Measurements from ENCODE around the gene TRIM34.

DNA sequence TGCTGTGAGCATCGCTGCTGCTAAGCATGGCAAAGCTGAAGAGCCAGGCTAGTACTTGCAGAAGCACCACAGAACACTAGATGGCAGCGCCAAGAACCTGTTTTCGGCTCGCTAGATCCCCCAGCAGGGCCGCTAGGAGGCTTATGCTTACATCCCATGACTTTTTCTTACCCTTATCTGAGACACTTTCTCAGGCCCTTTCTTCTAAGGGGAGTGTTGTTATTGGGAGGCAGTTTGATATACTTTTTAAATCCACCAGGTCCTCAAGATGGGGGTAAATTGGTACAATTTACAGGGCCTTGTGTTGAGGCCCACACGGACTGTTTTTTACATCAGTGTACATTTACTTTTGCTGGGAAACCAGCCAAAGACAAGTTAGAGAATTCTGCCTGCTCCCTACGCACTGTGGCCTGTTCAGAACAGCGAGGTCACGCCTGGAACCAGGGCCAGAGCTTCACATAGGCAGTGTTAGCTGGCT lies 24.4 kb upstream of the TRIM34 start:
- TF ChIP-seq, protein P1, sequence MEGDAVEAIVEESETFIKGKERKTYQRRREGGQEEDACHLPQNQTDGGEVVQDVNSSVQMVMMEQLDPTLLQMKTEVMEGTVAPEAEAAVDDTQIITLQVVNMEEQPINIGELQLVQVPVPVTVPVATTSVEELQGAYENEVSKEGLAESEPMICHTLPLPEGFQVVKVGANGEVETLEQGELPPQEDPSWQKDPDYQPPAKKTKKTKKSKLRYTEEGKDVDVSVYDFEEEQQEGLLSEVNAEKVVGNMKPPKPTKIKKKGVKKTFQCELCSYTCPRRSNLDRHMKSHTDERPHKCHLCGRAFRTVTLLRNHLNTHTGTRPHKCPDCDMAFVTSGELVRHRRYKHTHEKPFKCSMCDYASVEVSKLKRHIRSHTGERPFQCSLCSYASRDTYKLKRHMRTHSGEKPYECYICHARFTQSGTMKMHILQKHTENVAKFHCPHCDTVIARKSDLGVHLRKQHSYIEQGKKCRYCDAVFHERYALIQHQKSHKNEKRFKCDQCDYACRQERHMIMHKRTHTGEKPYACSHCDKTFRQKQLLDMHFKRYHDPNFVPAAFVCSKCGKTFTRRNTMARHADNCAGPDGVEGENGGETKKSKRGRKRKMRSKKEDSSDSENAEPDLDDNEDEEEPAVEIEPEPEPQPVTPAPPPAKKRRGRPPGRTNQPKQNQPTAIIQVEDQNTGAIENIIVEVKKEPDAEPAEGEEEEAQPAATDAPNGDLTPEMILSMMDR (IDR thresholded peaks at IDR 0.05; ENCODE audit: low read length), result peak; percentile 73
- TF ChIP-seq EZH2phosphoT487 (IDR thresholded peaks at IDR 0.05; ENCODE audit: low read length), result no peak

All from MM.1S (cell line).